HCT116 (cell line): ENCODE measurements around the gene IDH3G. TPM values are rescaled to one million over a fixed set of nuclear protein-coding genes. Genes with fewer than 3 reads are reported as not detected.

Experiments
- ATAC-seq: fragments of 200-7000 bp; cut with Tn5 transposase; 2 replicates; pipeline ENCODE4 v1.9.1; 2020; ENCODE audit warnings: mild to moderate bottlenecking, moderate library complexity
- BruUV-seq: library from RNA; stranded (reverse); fragments of 400-500 nt; replicated peaks from 2 replicates; lab custom pipeline; 2021; lab: Mats Ljungman, UMichigan
- CTCF ChIA-PET: fragments of 300-600 bp; sonication (Branson Sonifier 250); formaldehyde crosslinking; loops from one replicate; lab custom pipeline; 2021; ENCODE audit warnings: antibody characterized with exemption; lab: Charles Lee
- POLR2A ChIA-PET: fragments of 300-600, 350-600 bp; sonication (Branson Sonifier 250); formaldehyde crosslinking; loops from one replicate; lab custom pipeline; 2021; ENCODE audit warnings: antibody characterized with exemption; lab: Charles Lee
- RAD21 ChIA-PET, 2 experiments: fragments of 300-600 bp; sonication (Branson Sonifier 250); formaldehyde crosslinking; loops; one replicate each; lab custom pipeline; 2023; ENCODE audit warnings: low total read pairs in 2 of 2; ENCODE audit not compliant: uncharacterized antibody in 2 of 2, unreplicated experiment in 2 of 2, low non-redundant PET in 1 of 2; lab: Charles Lee
- DNase-seq: peaks from one replicate; pipeline ENCODE4 v3.0.0-alpha.2; 2010; ENCODE audit warnings: low read depth, low spot score
- H2AFZ ChIP-seq: fragments of 200-600 bp; shearing (Covaris generic), sonication (generic); 2 replicates; pipeline ENCODE4 v1.6.1; 2017; ENCODE audit warnings: low read depth, mixed run types, mixed read lengths, antibody characterized with exemption, low read length; ENCODE audit not compliant: poor library complexity, severe bottlenecking
- H3K27ac ChIP-seq: 2 replicates; pipeline ENCODE4 v1.5.1; 2012; ENCODE audit warnings: low read depth, low read length
- H3K27me3 ChIP-seq: fragments of 200-600 bp; sonication (generic); 2 replicates; pipeline ENCODE4 v1.6.1; 2016; ENCODE audit warnings: mixed run types, low read length, mixed read lengths; ENCODE audit not compliant: insufficient read depth
- H3K36me3 ChIP-seq, 2 experiments: fragments of 200-500 bp in 1 of 2; fragments of 200-600 bp in 1 of 2; sonication (Bioruptor generic) in 1 of 2; sonication (generic) in 1 of 2; 2 replicates each; pipeline versions ENCODE4 v1.5.1 to v1.6.1; 2014 to 2016; ENCODE audit warnings: low read length in 2 of 2, inconsistent platforms in 1 of 2, mixed read lengths in 1 of 2, mixed run types in 1 of 2; ENCODE audit not compliant: insufficient read depth in 2 of 2, control insufficient read depth in 1 of 2
- H3K4me1 ChIP-seq, 2 experiments: fragments of 200-600 bp in 1 of 2; sonication (generic) in 1 of 2; 2 replicates each; pipeline versions ENCODE4 v1.5.1 to v1.6.1; 2012 to 2017; ENCODE audit warnings: low read length in 2 of 2, inconsistent platforms in 1 of 2, mild to moderate bottlenecking in 1 of 2, mixed read lengths in 1 of 2, mixed run types in 1 of 2, moderate library complexity in 1 of 2; ENCODE audit not compliant: insufficient read depth in 2 of 2, control insufficient read depth in 1 of 2
- H3K4me2 ChIP-seq: fragments of 200-600 bp; sonication (generic); 2 replicates; pipeline ENCODE4 v1.6.1; 2017; ENCODE audit warnings: mixed run types, low read length, mixed read lengths
- H3K4me3 ChIP-seq, 2 experiments: fragments of 200-600 bp in 1 of 2; sonication (generic) in 1 of 2; replicated peaks in 1 of 2; 2 replicates each; pipeline ENCODE4 v1.5.1; 2011 to 2016; ENCODE audit warnings: low read length in 2 of 2, control low read depth in 1 of 2, low read depth in 1 of 2, mild to moderate bottlenecking in 1 of 2, mixed read lengths in 1 of 2, mixed run types in 1 of 2
- H3K79me2 ChIP-seq: fragments of 200-600 bp; sonication (generic); 2 replicates; pipeline ENCODE4 v1.6.1; 2017; ENCODE audit warnings: mild to moderate bottlenecking, mixed run types, low read length, moderate library complexity, mixed read lengths; ENCODE audit not compliant: insufficient read depth
- H3K9ac ChIP-seq: fragments of 200-600 bp; sonication (generic); 2 replicates; pipeline ENCODE4 v1.6.1; 2016; ENCODE audit warnings: low read length, mixed read lengths
- H3K9me2 ChIP-seq: fragments of 200-600 bp; sonication (generic), shearing (Covaris generic); 2 replicates; pipeline ENCODE4 v1.6.1; 2017; ENCODE audit warnings: mixed run types, mild to moderate bottlenecking, moderate library complexity; ENCODE audit not compliant: insufficient read depth
- H3K9me3 ChIP-seq, 2 experiments: fragments of 200-500 bp in 1 of 2; fragments of 200-600 bp in 1 of 2; sonication (Bioruptor generic) in 1 of 2; sonication (generic) in 1 of 2; 2 replicates each; pipeline ENCODE4 v1.6.1; 2014 to 2017; ENCODE audit warnings: low read length in 2 of 2, mixed read lengths in 2 of 2, inconsistent platforms in 1 of 2, low read depth in 1 of 2, mild to moderate bottlenecking in 1 of 2, mixed run types in 1 of 2, moderate library complexity in 1 of 2; ENCODE audit not compliant: control insufficient read depth in 1 of 2, insufficient read depth in 1 of 2
- H4K20me1 ChIP-seq: fragments of 200-600 bp; sonication (generic), shearing (Covaris generic); 2 replicates; pipeline ENCODE4 v1.6.1; 2017; ENCODE audit warnings: mixed run types, mild to moderate bottlenecking, moderate library complexity; ENCODE audit not compliant: insufficient read depth
- ATF3 ChIP-seq: IDR thresholded peaks from 2 replicates; pipeline ENCODE4 v1.6.1; 2012
- CBX3 ChIP-seq: IDR thresholded peaks from 2 replicates; pipeline ENCODE4 v1.6.1; 2012; ENCODE audit warnings: low read depth
- CTCF ChIP-seq, 3 experiments: fragments of 200-600 bp in 1 of 3; sonication (generic) in 1 of 3; IDR thresholded peaks in 2 of 3; conservative IDR thresholded peaks in 1 of 3; 2 replicates each; pipeline ENCODE4 v1.5.1; 2012 to 2017; ENCODE audit warnings: low read depth in 2 of 3, low read length in 2 of 3, antibody characterized with exemption in 1 of 3, borderline replicate concordance in 1 of 3, control low read depth in 1 of 3, mild to moderate bottlenecking in 1 of 3, mixed read lengths in 1 of 3, mixed run types in 1 of 3, moderate library complexity in 1 of 3; ENCODE audit not compliant: insufficient read depth in 1 of 3
- EGR1 ChIP-seq: IDR thresholded peaks from 2 replicates; pipeline ENCODE4 v1.6.1; 2012; ENCODE audit warnings: low read depth
- ELF1 ChIP-seq: IDR thresholded peaks from 2 replicates; pipeline ENCODE4 v1.6.1; 2012; ENCODE audit warnings: low read depth, borderline replicate concordance
- EZH2 ChIP-seq: fragments of 200-600 bp; sonication (generic); IDR thresholded peaks from 2 replicates; pipeline ENCODE4 v1.6.1; 2017; ENCODE audit warnings: antibody characterized with exemption, mixed run types
- EZH2phosphoT487 ChIP-seq: fragments of 200-600 bp; IDR thresholded peaks from 2 replicates; pipeline ENCODE4 v1.6.1; 2018; ENCODE audit warnings: antibody characterized with exemption, borderline replicate concordance
- FOSL1 ChIP-seq: IDR thresholded peaks from 2 replicates; pipeline ENCODE4 v1.6.1; 2012; ENCODE audit warnings: low read depth
- MAX ChIP-seq: IDR thresholded peaks from 2 replicates; pipeline ENCODE4 v1.6.1; 2012
- POLR2A ChIP-seq: IDR thresholded peaks from 2 replicates; pipeline ENCODE4 v1.7.0; 2011; ENCODE audit warnings: borderline replicate concordance; ENCODE audit not compliant: insufficient read depth, insufficient read length; ENCODE audit errors: extremely low read depth
- RAD21 ChIP-seq: IDR thresholded peaks from 2 replicates; pipeline ENCODE4 v1.6.1; 2012; ENCODE audit warnings: low read depth, mild to moderate bottlenecking
- REST ChIP-seq: IDR thresholded peaks from 2 replicates; pipeline ENCODE4 v1.6.1; 2012; ENCODE audit warnings: low read depth
- SRF ChIP-seq: IDR thresholded peaks from 2 replicates; pipeline ENCODE4 v1.6.1; 2012; ENCODE audit warnings: low read depth
- ZBTB33 ChIP-seq: IDR thresholded peaks from 2 replicates; pipeline ENCODE4 v1.6.1; 2011; ENCODE audit warnings: mild to moderate bottlenecking, low read length, moderate library complexity; ENCODE audit not compliant: insufficient replicate concordance; ENCODE audit errors: extremely low read depth
- ZFX ChIP-seq: fragments of 450-650 bp; IDR thresholded peaks from 2 replicates; pipeline ENCODE4 v1.6.1; 2017
- intact Hi-C: fragments of 100-400 bp; cut with micrococcal nuclease; formaldehyde crosslinking; loops from 2 replicates; pipeline ENCODE4 v1.10.0; 2022
- total RNA-seq: library from RNA; stranded (reverse); gene quantifications from one replicate; pipeline ENCODE4 v1.2.1, GENCODE V29; 2021; ENCODE audit not compliant: unreplicated experiment

Gene IDH3G
- total RNA-seq, 1 experiment from 2014 or later, result 49.7 TPM

GRCh38 chrX:153813161-153813560, 19.0 kb upstream of the IDH3G start:
- H3K4me3 ChIP-seq, result no peak overlapping the region
- no peaks in the 10 kb centered on the region for H3K4me1 ChIP-seq
- no peaks in the 10 kb centered on the region for H3K9me2 ChIP-seq
- H3K27ac ChIP-seq, result no peak overlapping the region
- POLR2A ChIA-PET, result no interaction called here
- no TSS peak for BruUV-seq
- no peak overlapping the region for H3K9ac ChIP-seq
- H3K4me2 ChIP-seq, result no peak overlapping the region
- H3K9me3 ChIP-seq, result no peaks in the 10 kb centered on the region
- ATAC-seq (no peak), DNase-seq (no peak)
- H3K36me3 ChIP-seq, result no peaks in the 10 kb centered on the region
- no peaks in the 10 kb centered on the region for H3K79me2 ChIP-seq
- no peaks in the 10 kb centered on the region for H4K20me1 ChIP-seq
- CTCF ChIA-PET, result no interaction called here
- RAD21 ChIA-PET, result no interaction called here
- H3K27me3 ChIP-seq, result no peaks in the 10 kb centered on the region
- H2AFZ ChIP-seq, result no peak overlapping the region
- intact Hi-C loops, result no loop called here
- TF ChIP-seq REST (no peak), EZH2phosphoT487 (no peak), POLR2A (no peak), FOSL1 (no peak), EGR1 (no peak), SRF (no peak), ZBTB33 (no peak), ZFX (no peak), CBX3 (no peak), ELF1 (no peak), ATF3 (no peak), RAD21 (no peak), MAX (no peak), EZH2 (no peak), CTCF (IDR thresholded peaks at IDR 0.05 in 2 of 3, conservative IDR thresholded peaks at IDR 0.05 in 1 of 3; ENCODE audit: borderline replicate concordance in 1 of 3, insufficient read depth in 1 of 3, low read depth in 2 of 3, low read length in 2 of 3) (no peak)
